Lower leg skin (tissue), 4 donors: ENCODE results near the gene LIF. TPM values are rescaled to one million over a fixed set of nuclear protein-coding genes. Genes with fewer than 3 reads are reported as not detected.

ENCODE experiments used
- DNase-seq, 2 donors: peaks; one replicate each; pipeline ENCODE4 v3.0.0-alpha.2; 2019; ENCODE audit warnings: low spot score in 2 of 2
- H3K4me3 ChIP-seq: fragments of 200-600 bp; sonication (generic); 2 replicates; pipeline ENCODE4 v1.5.1; 2017; ENCODE audit warnings: mild to moderate bottlenecking, low read depth; ENCODE audit not compliant: poor library complexity, severe bottlenecking
- CTCF ChIP-seq, 3 donors: fragments of 450-650 bp; IDR thresholded peaks; one replicate each; pipeline ENCODE4 v1.5.1; 2016; ENCODE audit warnings: antibody characterized with exemption in 3 of 3, mild to moderate bottlenecking in 3 of 3, moderate library complexity in 2 of 3
- POLR2A ChIP-seq, 2 donors: fragments of 450-650 bp; IDR thresholded peaks; one replicate each; pipeline ENCODE4 v1.6.1; 2016 to 2017; ENCODE audit warnings: antibody characterized with exemption in 2 of 2, mild to moderate bottlenecking in 1 of 2, moderate library complexity in 1 of 2
- whole genome bisulfite sequencing, 2 donors: methylation state at CpG; one replicate each; pipeline ENCODE4 v1.1.5; 2018; 5-methylcytosine and 5-hydroxymethylcytosine counted together
- intact Hi-C: fragments of 100-400 bp; cut with DNase I; formaldehyde crosslinking; loops from one replicate; pipeline ENCODE4 v1.15.0; 2023; ENCODE audit warnings: low total_unique reads
- total RNA-seq, 4 donors: library from RNA; depleted of rRNA; stranded (reverse); fragments of >200 nt; gene quantifications; one replicate each; pipeline ENCODE4 v1.1.0, GENCODE V29; 2016

The LIF gene
- total RNA-seq, 4 donors from 2014 or later: 5.2 to 11.8 (median 7.0) TPM

GRCh38 chr22:30282616-30283046 lies 36.1 kb upstream of the LIF start:
- TF ChIP-seq CTCF (IDR thresholded peaks at IDR 0.05) (no peak), POLR2A (IDR thresholded peaks at IDR 0.05) (no peak)
- DNase-seq: no peak
- intact Hi-C loops: no loop called here
- H3K4me3 ChIP-seq: no peak overlapping the region
- WGBS, 2 donors: 70 to 74% methylated on average over 7 of the region's 7 CpGs

- 83 to 85% methylated on average over 8 of the region's 8 CpGs for WGBS, 2 donors
- no peak for DNase-seq
- TF ChIP-seq CTCF (IDR thresholded peaks at IDR 0.05) (no peak), POLR2A (IDR thresholded peaks at IDR 0.05) (no peak)
- intact Hi-C loops: no loop called here
- H3K4me3 ChIP-seq: no peak overlapping the region
Observed at GRCh38 chr22:30280505-30280904, 33.9 kb upstream of the LIF start.

- intact Hi-C loops: no loop called here
- DNase-seq: no peak
- H3K4me3 ChIP-seq: no peak overlapping the region
- no peak for TF ChIP-seq POLR2A (IDR thresholded peaks at IDR 0.05)
- no peak for TF ChIP-seq CTCF (IDR thresholded peaks at IDR 0.05)
- 91% methylated on average over 5 of the region's 5 CpGs for WGBS, 2 donors
Observed at GRCh38 chr22:30279932-30280331, 33.4 kb upstream of the LIF start.

GRCh38 chr22:30279046-30279788 lies 32.7 kb upstream of the LIF start:
- intact Hi-C loops: no loop called here
- TF ChIP-seq CTCF (IDR thresholded peaks at IDR 0.05): no peak
- TF ChIP-seq POLR2A (IDR thresholded peaks at IDR 0.05): no peak
- 18 to 41% methylated on average over 14 to 15 of the region's 16 CpGs for WGBS, 2 donors
- no peak overlapping the region for H3K4me3 ChIP-seq
- DNase-seq: no peak

GRCh38 chr22:30277547-30278344 lies 31.2 kb upstream of the LIF start:
- H3K4me3 ChIP-seq: no peak overlapping the region
- 16 to 21% methylated on average over 14 of the region's 14 CpGs for whole genome bisulfite sequencing, 2 donors
- DNase-seq: no peak
- intact Hi-C loops: no loop called here
- TF ChIP-seq CTCF (IDR thresholded peaks at IDR 0.05) (no peak), POLR2A (IDR thresholded peaks at IDR 0.05) (no peak)
